Transverse colon (tissue), 4 donors: Measurements from ENCODE around the gene AHNAK. TPM values are rescaled to one million over a fixed set of nuclear protein-coding genes. Genes with fewer than 3 reads are reported as not detected.

Source experiments
- DNase-seq: peaks from one replicate; pipeline ENCODE4 v3.0.0-alpha.2; 2019
- H3K27ac ChIP-seq, 4 donors: fragments of 200-600 bp; sonication (generic); 2 replicates each; pipeline ENCODE4 v1.5.1; 2016 to 2018; ENCODE audit warnings: inconsistent platforms in 4 of 4
- H3K27me3 ChIP-seq: fragments of 200-600 bp; sonication (generic); 2 replicates; pipeline ENCODE4 v1.5.1; 2017; ENCODE audit warnings: inconsistent platforms
- H3K36me3 ChIP-seq, 4 donors: fragments of 200-600 bp; sonication (generic); 2 replicates each; pipeline ENCODE4 v1.5.1; 2017 to 2019; ENCODE audit warnings: inconsistent platforms in 4 of 4
- H3K4me1 ChIP-seq, 4 donors: fragments of 200-600 bp; sonication (generic); 2 replicates each; pipeline ENCODE4 v1.5.1; 2017 to 2020; ENCODE audit warnings: inconsistent platforms in 4 of 4
- H3K4me3 ChIP-seq, 4 donors: fragments of 200-600 bp; sonication (generic); 1 replicate in 1 of 4; 2 replicates in 3 of 4; pipeline versions ENCODE4 v1.5.1 to v1.6.1; 2017 to 2019; ENCODE audit warnings: inconsistent platforms in 4 of 4
- H3K9me3 ChIP-seq, 2 donors: fragments of 200-600 bp; sonication (generic); 2 replicates each; pipeline ENCODE4 v1.5.1; 2017 to 2019; ENCODE audit warnings: inconsistent platforms in 2 of 2
- EP300 ChIP-seq: sonication (generic); formaldehyde crosslinking; IDR thresholded peaks from one replicate; pipeline ENCODE4 v1.6.1; 2017; ENCODE audit warnings: antibody characterized with exemption, low read depth
- POLR2A ChIP-seq: fragments of 450-650 bp; IDR thresholded peaks from one replicate; pipeline ENCODE4 v1.6.1; 2016; ENCODE audit warnings: antibody characterized with exemption, mild to moderate bottlenecking, moderate library complexity
- POLR2AphosphoS5 ChIP-seq, 3 donors: sonication (generic); formaldehyde crosslinking; IDR thresholded peaks; one replicate each; pipeline ENCODE4 v1.6.1; 2016; ENCODE audit warnings: antibody characterized with exemption in 3 of 3
- WGBS, 2 donors: methylation state at CpG; one replicate each; pipeline ENCODE4 v1.1.5; 2018; ENCODE audit warnings: low coverage in 1 of 2; 5-methylcytosine and 5-hydroxymethylcytosine counted together
- in situ Hi-C, 4 donors: fragments of 200-750 bp; cut with MboI; loops; one replicate each; pipeline versions ENCODE4 v1.15.0 to v1.15.1; 2017; ENCODE audit warnings: low sequenced_read_pairs in 3 of 4, low pct_ligation_motif_present in 1 of 4, low pct_unique_long_range_greater_than_20kb in 1 of 4
- intact Hi-C: fragments of 100-400 bp; cut with DNase I; formaldehyde crosslinking; loops from one replicate; pipeline ENCODE4 v1.15.1; 2023; ENCODE audit warnings: low total_unique reads
- total RNA-seq, 4 donors: library from RNA; depleted of rRNA; stranded (reverse); fragments of >200 nt; gene quantifications; one replicate each; pipeline ENCODE4 v1.1.0, GENCODE V29; 2016
- TF ChIP-seq, protein P1 (sequence below), 5 experiments: fragments of 200-600 bp in 3 of 5; fragments of 450-650 bp in 2 of 5; sonication (generic) in 3 of 5; IDR thresholded peaks; 1 replicate in 2 of 5; 2 replicates in 3 of 5; pipeline ENCODE4 v1.5.1; 2016 to 2017; ENCODE audit warnings: antibody characterized with exemption in 5 of 5, inconsistent platforms in 3 of 5, mild to moderate bottlenecking in 2 of 5, moderate library complexity in 1 of 5

The AHNAK gene
- total RNA-seq, 4 donors from 2014 or later = 561 to 1,032 (median 742) TPM

- H3K27ac ChIP-seq = peak overlapping the region; percentile 69 to 80 (median 76)
- intact Hi-C loops = no loop called here
- in situ Hi-C loops = no loop called here
- no peaks in the 10 kb centered on the region for H3K27me3 ChIP-seq
- peaks cover 13 to 76% (median 46%) of the 10 kb centered on the region in 4 donors for H3K4me1 ChIP-seq
- WGBS, 2 donors = 46 to 70% methylated on average over 3 of the region's 3 CpGs
- H3K4me3 ChIP-seq = no peak overlapping the region
- no peaks in the 10 kb centered on the region for H3K36me3 ChIP-seq
- no peak for DNase-seq
- TF ChIP-seq POLR2A (no peak), POLR2AphosphoS5 (IDR thresholded peaks at IDR 0.05) (no peak)
- H3K9me3 ChIP-seq = no peaks in the 10 kb centered on the region
These were observed 116.2 kb downstream of the AHNAK start for GRCh38 chr11:62430425-62430824.

DNA sequence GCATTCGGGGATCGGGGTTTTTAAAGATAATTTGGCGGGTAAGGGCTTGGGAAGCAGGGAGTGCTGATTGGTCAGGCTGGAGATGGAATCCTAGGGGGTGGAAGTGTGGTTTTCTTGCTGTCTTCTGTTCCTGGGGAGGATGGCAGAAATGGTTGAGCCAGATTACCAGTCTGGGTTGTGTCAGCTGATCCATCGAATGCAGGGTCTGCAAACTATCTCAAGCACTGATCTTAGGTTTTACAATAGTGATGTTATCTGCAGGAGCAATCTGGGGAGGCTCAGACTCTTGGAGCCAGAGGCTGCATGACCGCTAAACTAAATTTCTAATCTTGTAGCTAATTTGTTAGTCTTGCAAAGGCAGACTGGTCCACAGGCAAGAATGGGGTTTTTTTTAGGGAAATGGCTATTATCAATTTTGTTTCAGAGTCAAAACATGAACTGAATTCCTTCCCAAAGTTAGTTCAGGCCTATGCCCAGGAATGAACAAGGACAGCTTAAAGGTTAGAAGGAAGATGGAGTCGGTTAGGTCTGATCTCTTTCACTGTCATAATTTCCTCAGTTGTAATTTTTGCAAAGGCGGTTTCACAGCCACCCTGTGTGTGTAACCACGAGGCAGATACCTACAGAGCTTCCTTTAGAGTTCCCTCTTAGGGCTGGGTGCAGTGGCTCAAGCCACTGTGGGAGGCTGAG is 117.6 kb downstream of the AHNAK start:
- H3K27me3 ChIP-seq = no peaks in the 10 kb centered on the region
- H3K4me3 ChIP-seq = no peak overlapping the region
- no peaks in the 10 kb centered on the region for H3K36me3 ChIP-seq
- H3K9me3 ChIP-seq = no peaks in the 10 kb centered on the region
- no peak for DNase-seq
- TF ChIP-seq POLR2A (no peak), EP300 (no peak), POLR2AphosphoS5 (IDR thresholded peaks at IDR 0.05) (no peak)
- TF ChIP-seq, protein P1, sequence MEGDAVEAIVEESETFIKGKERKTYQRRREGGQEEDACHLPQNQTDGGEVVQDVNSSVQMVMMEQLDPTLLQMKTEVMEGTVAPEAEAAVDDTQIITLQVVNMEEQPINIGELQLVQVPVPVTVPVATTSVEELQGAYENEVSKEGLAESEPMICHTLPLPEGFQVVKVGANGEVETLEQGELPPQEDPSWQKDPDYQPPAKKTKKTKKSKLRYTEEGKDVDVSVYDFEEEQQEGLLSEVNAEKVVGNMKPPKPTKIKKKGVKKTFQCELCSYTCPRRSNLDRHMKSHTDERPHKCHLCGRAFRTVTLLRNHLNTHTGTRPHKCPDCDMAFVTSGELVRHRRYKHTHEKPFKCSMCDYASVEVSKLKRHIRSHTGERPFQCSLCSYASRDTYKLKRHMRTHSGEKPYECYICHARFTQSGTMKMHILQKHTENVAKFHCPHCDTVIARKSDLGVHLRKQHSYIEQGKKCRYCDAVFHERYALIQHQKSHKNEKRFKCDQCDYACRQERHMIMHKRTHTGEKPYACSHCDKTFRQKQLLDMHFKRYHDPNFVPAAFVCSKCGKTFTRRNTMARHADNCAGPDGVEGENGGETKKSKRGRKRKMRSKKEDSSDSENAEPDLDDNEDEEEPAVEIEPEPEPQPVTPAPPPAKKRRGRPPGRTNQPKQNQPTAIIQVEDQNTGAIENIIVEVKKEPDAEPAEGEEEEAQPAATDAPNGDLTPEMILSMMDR (IDR thresholded peaks at IDR 0.05) = no peak
- WGBS, 2 donors = 72 to 84% methylated on average over 3 to 8 of the region's 8 CpGs
- H3K4me1 ChIP-seq = peaks cover 13 to 74% (median 50%) of the 10 kb centered on the region in 4 donors
- in situ Hi-C loops (loop anchor here (10.0 kb wide), 3 partner anchors 116 to 136 kb away; partner anchors contain the start of gene AHNAK (in 1 of the 4)), intact Hi-C loops (no loop called here)
- peak overlapping the region; percentile 38 to 80 (median 76) for H3K27ac ChIP-seq

GRCh38 chr11:62427630-62428233 is 118.9 kb downstream of the AHNAK start:
- peak overlapping the region; percentile 38 to 80 (median 57) for H3K27ac ChIP-seq
- TF ChIP-seq EP300 (no peak), POLR2AphosphoS5 (IDR thresholded peaks at IDR 0.05) (peak in 1 of 3 donors; percentile 7), POLR2A (no peak)
- TF ChIP-seq, protein P1 (IDR thresholded peaks at IDR 0.05) = no peak
- 40 to 42% methylated on average over 3 to 6 of the region's 6 CpGs for WGBS, 2 donors
- H3K9me3 ChIP-seq = no peaks in the 10 kb centered on the region
- intact Hi-C loops (no loop called here), in situ Hi-C loops (loop anchor here (10.0 kb wide), 3 partner anchors 117 to 137 kb away; partner anchors contain the start of gene AHNAK (in 1 of the 4))
- H3K4me1 ChIP-seq = peaks cover 8 to 62% (median 39%) of the 10 kb centered on the region in 4 donors
- no peaks in the 10 kb centered on the region for H3K27me3 ChIP-seq
- DNase-seq = no peak
- no peaks in the 10 kb centered on the region for H3K36me3 ChIP-seq
- no peak overlapping the region for H3K4me3 ChIP-seq

DNA sequence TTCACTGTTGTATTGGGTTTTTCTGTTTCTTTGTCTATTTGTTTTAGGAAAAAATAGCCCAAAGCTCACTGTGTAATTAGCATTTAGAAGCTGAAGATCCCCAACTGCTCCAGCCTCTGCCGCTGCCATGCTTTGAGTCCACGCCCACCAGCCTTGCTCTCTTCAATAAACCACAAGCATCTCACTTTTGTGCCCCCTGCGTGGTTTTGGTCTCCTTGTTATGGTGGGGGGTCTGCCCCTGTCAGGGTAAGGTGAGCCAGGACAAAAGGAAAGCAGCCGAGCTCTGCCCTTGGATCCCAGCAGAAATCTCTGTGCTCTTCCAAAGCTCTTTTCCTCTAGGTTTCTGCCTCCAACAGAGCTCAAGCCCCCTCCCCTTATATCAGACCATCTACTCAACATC is 123.6 kb downstream of the AHNAK start:
- TF ChIP-seq POLR2A = no peak
- TF ChIP-seq, protein P1 (IDR thresholded peaks at IDR 0.05) = no peak
- no peak for TF ChIP-seq POLR2AphosphoS5 (IDR thresholded peaks at IDR 0.05)
- TF ChIP-seq EP300 = no peak
- intact Hi-C loops (no loop called here), in situ Hi-C loops (loop anchor here (10.0 to 25.0 kb wide), 4 partner anchors 122 to 264 kb away; partner anchors contain the start of genes AHNAK (in 1 of the 4), LRRN4CL (in 1 of the 4) and UBXN1 (in 1 of the 4))
- Histone ChIP-seq H3K4me1 (peaks cover 14 to 62% (median 27%) of the 10 kb centered on the region in 4 donors), H3K4me3 (no peak overlapping the region), H3K27ac (peak overlapping the region in 1 of 4 donors; percentile 38), H3K27me3 (no peaks in the 10 kb centered on the region), H3K36me3 (no peaks in the 10 kb centered on the region), H3K9me3 (no peaks in the 10 kb centered on the region)
- 79 to 86% methylated on average over 2 to 4 of the region's 4 CpGs for WGBS, 2 donors
- no peak for DNase-seq
